Caco-2 (cell line): ENCODE measurements around the gene DAPK1. TPM values are rescaled to one million over a fixed set of nuclear protein-coding genes. Genes with fewer than 3 reads are reported as not detected.
"Not testable (repeated sequence)": the region's sequence is repeated elsewhere in the genome, so short reads cannot be mapped to it uniquely, and the experiment has no call there.

Experiments
- BruUV-seq: library from RNA; stranded (reverse); fragments of 400-500 nt; replicated peaks from 2 replicates; lab custom pipeline; 2021; lab: Mats Ljungman, UMichigan
- CTCF ChIA-PET: fragments of 300-600 bp; sonication (Branson Sonifier 250); formaldehyde crosslinking; loops from one replicate; lab custom pipeline; 2022; ENCODE audit warnings: antibody characterized with exemption; lab: Charles Lee
- POLR2A ChIA-PET: fragments of 300-600 bp; sonication (Branson Sonifier 250); formaldehyde crosslinking; loops from one replicate; lab custom pipeline; 2022; ENCODE audit warnings: antibody characterized with exemption; lab: Charles Lee
- DNase-seq, 2 experiments: peaks; one replicate each; pipeline versions ENCODE4 v3.0.0 to v3.0.0-alpha.2; 2020 to 2022
- H3K27me3 ChIP-seq: replicated peaks from 2 replicates; pipeline ENCODE4 v1.6.0; 2011; ENCODE audit warnings: low read length; ENCODE audit not compliant: control insufficient read depth, insufficient read depth
- H3K36me3 ChIP-seq: 2 replicates; pipeline ENCODE4 v1.5.1; 2011; ENCODE audit warnings: low read length; ENCODE audit not compliant: control insufficient read depth, insufficient read depth
- H3K4me1 ChIP-seq: fragments of 250-450 bp; sonication (Bioruptor Pico); 2 replicates; pipeline ENCODE4 v1.5.1; 2020; ENCODE audit warnings: mild to moderate bottlenecking
- H3K4me3 ChIP-seq: 2 replicates; pipeline ENCODE4 v1.5.1; 2011; ENCODE audit warnings: low read depth, mild to moderate bottlenecking, control low read depth, low read length
- H3K9me3 ChIP-seq: fragments of 250-450 bp; sonication (Bioruptor Pico); 2 replicates; pipeline ENCODE4 v1.5.1; 2020; ENCODE audit warnings: mild to moderate bottlenecking, moderate library complexity
- H3K27ac Mint-ChIP-seq: one replicate; pipeline ENCODE4 v1.8.0; 2022; ENCODE audit warnings: mixed read lengths; ENCODE audit not compliant: unreplicated experiment
- H3K27me3 Mint-ChIP-seq: one replicate; pipeline ENCODE4 v1.8.0; 2022; ENCODE audit warnings: mixed read lengths; ENCODE audit not compliant: insufficient read depth, unreplicated experiment
- H3K36me3 Mint-ChIP-seq: one replicate; pipeline ENCODE4 v1.8.0; 2022; ENCODE audit warnings: mild to moderate bottlenecking, mixed read lengths; ENCODE audit not compliant: insufficient read depth, unreplicated experiment
- H3K4me1 Mint-ChIP-seq: one replicate; pipeline ENCODE4 v1.8.0; 2022; ENCODE audit warnings: low read depth, mixed read lengths; ENCODE audit not compliant: unreplicated experiment
- H3K4me3 Mint-ChIP-seq: one replicate; pipeline ENCODE4 v1.8.0; 2022; ENCODE audit warnings: mild to moderate bottlenecking, moderate library complexity, mixed read lengths; ENCODE audit not compliant: unreplicated experiment
- H3K9me3 Mint-ChIP-seq: one replicate; pipeline ENCODE4 v1.8.0; 2022; ENCODE audit warnings: mixed read lengths; ENCODE audit not compliant: unreplicated experiment
- CTCF ChIP-seq, 2 experiments: fragments of 200-600 bp in 1 of 2; IDR thresholded peaks; 1 replicate in 1 of 2; 2 replicates in 1 of 2; pipeline versions ENCODE4 v1.5.1 to v1.8.0; 2011 to 2022; ENCODE audit warnings: antibody characterized with exemption in 1 of 2, control low read depth in 1 of 2, inconsistent platforms in 1 of 2, low read depth in 1 of 2, low read length in 1 of 2, mild to moderate bottlenecking in 1 of 2, moderate library complexity in 1 of 2; ENCODE audit not compliant: insufficient read depth in 1 of 2, severe bottlenecking in 1 of 2, unreplicated experiment in 1 of 2
- intact Hi-C: fragments of 100-400 bp; cut with micrococcal nuclease; formaldehyde crosslinking; loops from one replicate; pipeline ENCODE4 v1.10.0; 2022; ENCODE audit not compliant: unreplicated experiment
- total RNA-seq: library from RNA; stranded (reverse); gene quantifications from 2 replicates; pipeline ENCODE4 v1.2.3, GENCODE V29; 2022

DAPK1 gene
- total RNA-seq, 1 experiment from 2014 or later = 79.2 TPM

- Histone ChIP-seq H3K9me3 (no peaks in the 10 kb centered on the region), H3K27me3 (no peaks in the 10 kb centered on the region), H3K4me3 (no peak overlapping the region), H3K4me1 (no peaks in the 10 kb centered on the region), H3K36me3 (no peaks in the 10 kb centered on the region)
- H3K4me1 Mint-ChIP-seq = peaks cover 7% of the 10 kb centered on the region
- peaks cover 12% of the 10 kb centered on the region for H3K36me3 Mint-ChIP-seq
- H3K4me3 Mint-ChIP-seq = no peak overlapping the region
- no peak overlapping the region for H3K27ac Mint-ChIP-seq
- CTCF ChIA-PET = no interaction called here
- TF ChIP-seq CTCF (IDR thresholded peaks at IDR 0.05; ENCODE audit: insufficient read depth in 1 of 2, low read depth in 1 of 2, low read length in 1 of 2, severe bottlenecking in 1 of 2, unreplicated experiment in 1 of 2) = no peak
- no peaks in the 10 kb centered on the region for H3K27me3 Mint-ChIP-seq
- POLR2A ChIA-PET = no interaction called here
- intact Hi-C loops = no loop called here
- no peak for DNase-seq
- no peaks in the 10 kb centered on the region for H3K9me3 Mint-ChIP-seq
- no TSS peak for BruUV-seq
These were observed 50.5 kb downstream of the DAPK1 start for GRCh38 chr9:87548159-87548558.

- H3K27me3 Mint-ChIP-seq, H3K27ac Mint-ChIP-seq, H3K4me1 ChIP-seq, H3K27me3 ChIP-seq, H3K9me3 Mint-ChIP-seq, H3K9me3 ChIP-seq, H3K36me3 ChIP-seq, H3K4me3 ChIP-seq, H3K4me3 Mint-ChIP-seq, H3K4me1 Mint-ChIP-seq, DNase-seq, intact Hi-C loops, CTCF ChIA-PET, BruUV-seq: not testable (repeated sequence)
- peaks cover 12% of the 10 kb centered on the region for H3K36me3 Mint-ChIP-seq
- POLR2A ChIA-PET = interaction anchor here (0.6 kb wide), 1 partner anchor 22 kb away, joined by 3 read pairs; no protein-coding TSS in a partner anchor
These were observed 51.4 kb downstream of the DAPK1 start for GRCh38 chr9:87549088-87549487.

DNA sequence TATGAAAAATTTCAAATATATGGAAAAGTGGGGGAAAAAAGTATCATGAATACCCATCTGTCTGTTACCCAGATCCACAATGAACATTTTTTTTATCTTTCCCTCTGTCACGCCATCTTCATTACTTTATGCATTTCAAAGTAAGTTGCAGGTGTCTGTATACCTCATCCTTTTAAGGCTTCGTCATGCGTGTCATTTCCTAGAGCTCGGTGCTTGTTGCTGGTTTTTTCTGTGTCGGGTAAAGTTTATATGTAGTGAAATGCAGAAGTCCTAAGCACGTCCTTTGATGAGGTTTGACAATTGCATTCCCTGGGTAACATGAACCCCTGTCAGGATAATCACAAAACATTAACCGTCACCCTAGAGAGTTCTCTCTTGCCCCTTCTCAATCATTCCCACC lies 52.1 kb downstream of the DAPK1 start:
- Histone ChIP-seq H3K9me3 (no peaks in the 10 kb centered on the region), H3K4me3 (no peak overlapping the region), H3K4me1 (no peaks in the 10 kb centered on the region), H3K27me3 (no peaks in the 10 kb centered on the region), H3K36me3 (no peaks in the 10 kb centered on the region)
- Mint-ChIP-seq H3K4me3 (no peak overlapping the region), H3K9me3 (no peaks in the 10 kb centered on the region), H3K4me1 (peaks cover 7% of the 10 kb centered on the region), H3K36me3 (peaks cover 12% of the 10 kb centered on the region), H3K27ac (no peak overlapping the region), H3K27me3 (no peaks in the 10 kb centered on the region)
- TF ChIP-seq CTCF (IDR thresholded peaks at IDR 0.05; ENCODE audit: insufficient read depth in 1 of 2, low read depth in 1 of 2, low read length in 1 of 2, severe bottlenecking in 1 of 2, unreplicated experiment in 1 of 2) = no peak
- DNase-seq = no peak
- ChIA-PET POLR2A (no interaction called here), CTCF (no interaction called here)
- BruUV-seq = no TSS peak
- intact Hi-C loops = no loop called here
